SK-N-SH (cell line): ENCODE results near the gene PPP1R14C.

ENCODE experiments used
- CTCF ChIP-seq: fragments of 200-600 bp; sonication (generic); IDR thresholded peaks from 2 replicates; pipeline ENCODE4 v1.6.1; 2017; ENCODE audit warnings: antibody characterized with exemption, mild to moderate bottlenecking, moderate library complexity
- EP300 ChIP-seq, 2 experiments: IDR thresholded peaks; 2 replicates each; pipeline versions ENCODE4 v1.4.0 to v1.6.1; 2012; ENCODE audit warnings: borderline replicate concordance in 1 of 2, low read depth in 1 of 2, low read length in 1 of 2
- JUND ChIP-seq: IDR thresholded peaks from 2 replicates; pipeline ENCODE4 v1.4.0; 2012
- RAD21 ChIP-seq: IDR thresholded peaks from 2 replicates; pipeline ENCODE4 v1.6.1; 2012; ENCODE audit warnings: mild to moderate bottlenecking, low read length
- TAF1 ChIP-seq: IDR thresholded peaks from 2 replicates; pipeline ENCODE4 v1.6.1; 2012; ENCODE audit warnings: low read depth, mild to moderate bottlenecking, low read length, moderate library complexity, borderline replicate concordance

- no peak for TF ChIP-seq RAD21
- TF ChIP-seq CTCF: no peak
- no peak for TF ChIP-seq TAF1
- no peak for TF ChIP-seq JUND
- no peak for TF ChIP-seq EP300 (IDR thresholded peaks at IDR 0.05; ENCODE audit: borderline replicate concordance in 1 of 2, low read depth in 1 of 2, low read length in 1 of 2)
Observed at GRCh38 chr6:150165020-150165702, 22.3 kb downstream of the PPP1R14C start.
